ENCODE data around the gene SLC26A6. TPM values are rescaled to one million over a fixed set of nuclear protein-coding genes. Genes with fewer than 3 reads are reported as not detected.

Gene SLC26A6
- polyA plus RNA-seq, 1 of the 3 experiments (the other 2 are of a cell fraction), result 31.9 TPM

- H2AFZ ChIP-seq (ENCODE audit: low read depth), result no peak overlapping the region
- H3K4me3 ChIP-seq (ENCODE audit: low read depth in 2 of 2, low read length in 1 of 2), result peak overlapping the region; percentile 85 to 96; a peak in 3 of 4 replicates
- no peak for DNase-seq
Observed at GRCh38 chr3:48684054-48684349, 48.7 kb upstream of the SLC26A6 start.

More at GRCh38 chr3:48684054-48684349, 48.7 kb upstream of the SLC26A6 start:
- Histone ChIP-seq H3K9ac (no peak overlapping the region), H3K27me3 (ENCODE audit: insufficient read depth) (no peaks in the 10 kb centered on the region), H3F3A (replicated peaks; ENCODE audit: insufficient read depth) (peaks cover 13% of the 10 kb centered on the region), H3K36me3 (replicated peaks in 1 of 2; ENCODE audit: control insufficient read depth in 1 of 2, insufficient read depth in 2 of 2, low read length in 1 of 2) (peaks cover 9 to 48% of the 10 kb centered on the region in 2 experiments), H3K4me2 (peak overlapping the region; percentile 99), H3K27ac (ENCODE audit: low read depth in 2 of 2, low read length in 1 of 2) (peak overlapping the region in 1 of 2 experiments; percentile 82; a peak in 2 of 4 replicates), H4K20me1 (ENCODE audit: insufficient read depth) (peaks cover 28% of the 10 kb centered on the region), H3K9me2 (no peaks in the 10 kb centered on the region), H3K9me3 (no peaks in the 10 kb centered on the region), H3K4me1 (ENCODE audit: control insufficient read depth in 1 of 2, insufficient read depth in 2 of 2, low read depth in 1 of 2, low read length in 1 of 2) (peaks cover 20 to 47% of the 10 kb centered on the region in 2 experiments), H3K79me2 (ENCODE audit: insufficient read depth) (peaks cover 26% of the 10 kb centered on the region)
- TF ChIP-seq NFIC (IDR thresholded peaks at IDR 0.05; ENCODE audit: borderline replicate concordance), result no peak
- TF ChIP-seq MAX (IDR thresholded peaks at IDR 0.05; ENCODE audit: low read depth), result no peak
- TF ChIP-seq ZBTB33 (IDR thresholded peaks at IDR 0.05; ENCODE audit: borderline replicate concordance, low read depth), result no peak
- TF ChIP-seq RAD21 (IDR thresholded peaks at IDR 0.05; ENCODE audit: low read length), result no peak
- TF ChIP-seq MXI1 (IDR thresholded peaks at IDR 0.05; ENCODE audit: low read depth, low read length), result no peak
- TF ChIP-seq TCF12 (IDR thresholded peaks at IDR 0.05), result no peak
- no peak for TF ChIP-seq REST (IDR thresholded peaks at IDR 0.05; ENCODE audit: low read depth, low read length)
- no peak for TF ChIP-seq TAF1 (IDR thresholded peaks at IDR 0.05; ENCODE audit: borderline replicate concordance, low read depth, low read length)
- TF ChIP-seq EP300 (IDR thresholded peaks at IDR 0.05; ENCODE audit: borderline replicate concordance in 1 of 2, low read depth in 1 of 2, low read length in 1 of 2), result no peak
- no peak for TF ChIP-seq PBX3 (IDR thresholded peaks at IDR 0.05)
- TF ChIP-seq POLR2AphosphoS5 (IDR thresholded peaks at IDR 0.05; ENCODE audit: low read depth, low read length), result no peak
- TF ChIP-seq JUND (IDR thresholded peaks at IDR 0.05), result no peak
- TF ChIP-seq NRF1 (IDR thresholded peaks at IDR 0.05; ENCODE audit: low read depth, low read length), result no peak
- TF ChIP-seq SIN3A (IDR thresholded peaks at IDR 0.05; ENCODE audit: borderline replicate concordance, low read depth, low read length), result no peak
- TF ChIP-seq CTCF (IDR thresholded peaks at IDR 0.05), result no peak
- TF ChIP-seq USF1 (IDR thresholded peaks at IDR 0.05; ENCODE audit: borderline replicate concordance, low read depth), result no peak
- TF ChIP-seq GABPA (IDR thresholded peaks at IDR 0.05; ENCODE audit: low read depth), result no peak
- TF ChIP-seq FOSL2 (IDR thresholded peaks at IDR 0.05; ENCODE audit: borderline replicate concordance, low read depth), result no peak
- ChIA-PET CTCF (interaction anchor here (0.8 to 4.0 kb wide), 7 partner anchors 8 to 212 kb away, joined by 3 to 28 read pairs (median 3); partner anchors contain the start of genes CELSR3 and IP6K2), POLR2A (interaction anchor here (0.6 to 2.1 kb wide), 2 partner anchors 26 to 33 kb away, joined by 3 to 6 read pairs; partner anchors contain the start of gene IP6K2)
- 82% methylated on average over 8 of the region's 8 CpGs for WGBS (ENCODE audit: low lambda C conversion rate)

All from SK-N-SH (cell line).